Thyroid gland (tissue), 4 donors: Measurements from ENCODE around the gene PRM3. TPM values are rescaled to one million over a fixed set of nuclear protein-coding genes. Genes with fewer than 3 reads are reported as not detected.

Experiments used
- DNase-seq, 2 donors: peaks; one replicate each; pipeline ENCODE4 v3.0.0-alpha.2; 2019
- H3K27ac ChIP-seq, 3 donors: fragments of 200-600 bp; sonication (generic); 1 replicate in 2 of 3; 2 replicates in 1 of 3; pipeline ENCODE4 v1.5.1; 2016 to 2019; ENCODE audit warnings: mild to moderate bottlenecking in 1 of 3, moderate library complexity in 1 of 3
- H3K27me3 ChIP-seq: fragments of 200-600 bp; sonication (generic); one replicate; pipeline ENCODE4 v1.5.1; 2019
- H3K36me3 ChIP-seq, 2 donors: fragments of 200-600 bp; sonication (generic); one replicate each; pipeline ENCODE4 v1.5.1; 2016 to 2019
- H3K4me1 ChIP-seq, 2 donors: fragments of 200-600 bp; sonication (generic); one replicate each; pipeline ENCODE4 v1.5.1; 2017 to 2019
- H3K4me3 ChIP-seq, 3 donors: fragments of 200-600 bp; sonication (generic); replicated peaks in 1 of 3; 1 replicate in 2 of 3; 2 replicates in 1 of 3; pipeline ENCODE4 v1.5.1; 2016; ENCODE audit warnings: mild to moderate bottlenecking in 1 of 3
- H3K9me3 ChIP-seq: fragments of 200-600 bp; sonication (generic); one replicate; pipeline ENCODE4 v1.5.1; 2017
- POLR2A ChIP-seq, 2 donors: fragments of 450-650 bp; IDR thresholded peaks; one replicate each; pipeline ENCODE4 v1.6.1; 2017; ENCODE audit warnings: antibody characterized with exemption in 2 of 2, mild to moderate bottlenecking in 2 of 2, moderate library complexity in 1 of 2
- WGBS, 2 donors: methylation state at CpG; one replicate each; pipeline ENCODE4 v1.1.5; 2017; 5-methylcytosine and 5-hydroxymethylcytosine counted together
- intact Hi-C: fragments of 100-400 bp; cut with DNase I; formaldehyde crosslinking; loops from one replicate; pipeline ENCODE4 v1.15.1; 2023
- total RNA-seq, 4 donors: library from RNA; depleted of rRNA; stranded (reverse); fragments of >200 nt; gene quantifications; one replicate each; pipeline ENCODE4 v1.2.3, GENCODE V29; 2016
- TF ChIP-seq, protein P1 (sequence below), 6 experiments: fragments of 200-600 bp in 3 of 6; fragments of 450-650 bp in 3 of 6; sonication (generic) in 3 of 6; IDR thresholded peaks; one replicate each; pipeline ENCODE4 v1.5.1; 2016 to 2019; ENCODE audit warnings: antibody characterized with exemption in 6 of 6, mild to moderate bottlenecking in 2 of 6, inconsistent platforms in 1 of 6, moderate library complexity in 1 of 6

PRM3 gene
- total RNA-seq, 4 donors from 2014 or later: not detected

DNA sequence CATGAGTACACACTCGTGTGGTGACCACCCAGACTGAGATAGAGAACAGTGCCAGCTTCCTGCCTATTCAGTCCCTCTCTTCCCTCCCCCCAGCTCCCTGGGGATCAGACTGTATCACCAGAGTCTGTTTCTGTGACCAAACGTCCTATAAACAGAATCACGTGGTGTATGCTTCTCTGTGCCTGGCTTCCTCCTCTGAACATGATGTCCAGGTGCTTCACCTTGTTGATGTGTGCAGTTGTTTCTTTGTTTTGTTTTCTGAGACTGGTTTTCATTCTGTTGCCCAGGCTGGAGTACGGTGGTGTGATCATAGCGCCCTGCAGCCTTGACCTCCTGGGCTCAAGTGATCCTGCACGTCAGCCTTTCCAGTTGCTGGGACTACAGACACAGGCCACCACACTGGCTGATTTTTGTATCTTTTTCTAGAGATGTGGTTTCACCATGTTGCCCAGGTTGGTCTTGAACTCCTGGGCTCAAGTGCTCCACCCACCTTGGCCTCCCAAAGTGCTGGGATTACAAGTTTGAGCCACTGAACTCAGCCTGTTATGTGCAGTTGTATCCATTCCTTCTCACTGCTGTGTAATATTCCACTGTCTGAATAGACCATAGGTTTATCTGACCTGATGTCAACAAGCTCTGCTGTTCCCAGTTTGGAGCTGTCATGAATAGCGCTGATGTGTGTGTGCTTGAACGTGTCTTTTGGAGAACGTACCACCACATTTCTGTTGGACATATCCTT is 36.6 kb upstream of the PRM3 start:
- 45 to 47% methylated on average over 9 of the region's 9 CpGs for WGBS, 2 donors
- no peak for TF ChIP-seq POLR2A (IDR thresholded peaks at IDR 0.05)
- TF ChIP-seq, protein P1, sequence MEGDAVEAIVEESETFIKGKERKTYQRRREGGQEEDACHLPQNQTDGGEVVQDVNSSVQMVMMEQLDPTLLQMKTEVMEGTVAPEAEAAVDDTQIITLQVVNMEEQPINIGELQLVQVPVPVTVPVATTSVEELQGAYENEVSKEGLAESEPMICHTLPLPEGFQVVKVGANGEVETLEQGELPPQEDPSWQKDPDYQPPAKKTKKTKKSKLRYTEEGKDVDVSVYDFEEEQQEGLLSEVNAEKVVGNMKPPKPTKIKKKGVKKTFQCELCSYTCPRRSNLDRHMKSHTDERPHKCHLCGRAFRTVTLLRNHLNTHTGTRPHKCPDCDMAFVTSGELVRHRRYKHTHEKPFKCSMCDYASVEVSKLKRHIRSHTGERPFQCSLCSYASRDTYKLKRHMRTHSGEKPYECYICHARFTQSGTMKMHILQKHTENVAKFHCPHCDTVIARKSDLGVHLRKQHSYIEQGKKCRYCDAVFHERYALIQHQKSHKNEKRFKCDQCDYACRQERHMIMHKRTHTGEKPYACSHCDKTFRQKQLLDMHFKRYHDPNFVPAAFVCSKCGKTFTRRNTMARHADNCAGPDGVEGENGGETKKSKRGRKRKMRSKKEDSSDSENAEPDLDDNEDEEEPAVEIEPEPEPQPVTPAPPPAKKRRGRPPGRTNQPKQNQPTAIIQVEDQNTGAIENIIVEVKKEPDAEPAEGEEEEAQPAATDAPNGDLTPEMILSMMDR (IDR thresholded peaks at IDR 0.05): no peak

DNA sequence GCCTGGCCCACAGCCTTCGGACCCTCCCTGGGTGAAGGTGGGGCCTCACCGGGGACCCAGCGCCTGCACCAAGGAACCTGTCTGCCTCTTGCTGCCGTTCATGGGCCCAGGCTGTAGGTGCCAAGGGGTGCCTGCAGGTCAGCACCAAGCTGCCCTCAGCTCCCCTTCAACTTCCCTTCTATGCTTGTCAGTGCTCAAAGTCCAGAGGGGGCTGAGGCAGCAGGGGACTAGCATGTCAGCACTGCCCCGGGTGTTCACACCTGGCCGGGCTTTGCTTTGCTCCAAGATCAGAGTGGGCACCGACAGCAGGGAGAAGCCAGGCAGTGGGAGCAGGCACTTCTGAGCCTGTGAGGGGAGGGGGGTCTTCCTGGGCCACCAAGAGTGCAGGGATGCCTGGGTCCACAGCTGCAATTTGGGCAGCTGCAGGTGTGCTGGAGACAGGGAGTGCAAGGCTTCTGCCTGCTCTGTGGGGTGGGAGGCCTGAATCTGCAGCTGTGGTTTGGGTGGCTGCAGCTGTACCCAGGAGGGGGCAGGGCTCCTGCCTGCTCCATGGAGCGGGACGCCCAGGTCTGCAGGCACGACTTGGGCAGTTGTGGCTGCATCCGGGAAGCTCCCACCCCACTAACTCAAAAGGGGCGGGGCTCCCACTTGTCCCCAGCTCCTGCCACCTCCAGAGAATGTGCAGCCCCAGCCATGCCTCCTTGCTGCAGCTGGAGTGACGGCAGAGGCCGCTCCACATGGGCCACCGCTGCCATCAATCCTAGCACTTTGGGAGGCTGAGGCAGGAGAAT is 35.3 kb upstream of the PRM3 start:
- Histone ChIP-seq H3K4me3 (no peak overlapping the region), H3K36me3 (no peaks in the 10 kb centered on the region), H3K4me1 (peaks cover 15 to 56% of the 10 kb centered on the region in 2 donors), H3K27ac (peak overlapping the region; percentile 4 to 37 (median 9)), H3K9me3 (no peaks in the 10 kb centered on the region), H3K27me3 (no peaks in the 10 kb centered on the region)
- TF ChIP-seq, protein P1 (IDR thresholded peaks at IDR 0.05): no peak
- no peak for TF ChIP-seq POLR2A (IDR thresholded peaks at IDR 0.05)
- intact Hi-C loops: no loop called here
- WGBS, 2 donors: 73 to 91% methylated on average over 6 to 7 of the region's 15 CpGs
- peak; percentile 66 to 67 for DNase-seq

More for the DNA sequence above, 36.6 kb upstream of the PRM3 start:
- Histone ChIP-seq H3K4me3 (no peak overlapping the region), H3K9me3 (no peaks in the 10 kb centered on the region), H3K27ac (peak overlapping the region; percentile 37 to 58 (median 43)), H3K36me3 (no peaks in the 10 kb centered on the region), H3K27me3 (no peaks in the 10 kb centered on the region), H3K4me1 (peaks cover 10 to 52% of the 10 kb centered on the region in 2 donors)
- intact Hi-C loops: no loop called here
- peak; percentile 78 to 83 for DNase-seq

DNA sequence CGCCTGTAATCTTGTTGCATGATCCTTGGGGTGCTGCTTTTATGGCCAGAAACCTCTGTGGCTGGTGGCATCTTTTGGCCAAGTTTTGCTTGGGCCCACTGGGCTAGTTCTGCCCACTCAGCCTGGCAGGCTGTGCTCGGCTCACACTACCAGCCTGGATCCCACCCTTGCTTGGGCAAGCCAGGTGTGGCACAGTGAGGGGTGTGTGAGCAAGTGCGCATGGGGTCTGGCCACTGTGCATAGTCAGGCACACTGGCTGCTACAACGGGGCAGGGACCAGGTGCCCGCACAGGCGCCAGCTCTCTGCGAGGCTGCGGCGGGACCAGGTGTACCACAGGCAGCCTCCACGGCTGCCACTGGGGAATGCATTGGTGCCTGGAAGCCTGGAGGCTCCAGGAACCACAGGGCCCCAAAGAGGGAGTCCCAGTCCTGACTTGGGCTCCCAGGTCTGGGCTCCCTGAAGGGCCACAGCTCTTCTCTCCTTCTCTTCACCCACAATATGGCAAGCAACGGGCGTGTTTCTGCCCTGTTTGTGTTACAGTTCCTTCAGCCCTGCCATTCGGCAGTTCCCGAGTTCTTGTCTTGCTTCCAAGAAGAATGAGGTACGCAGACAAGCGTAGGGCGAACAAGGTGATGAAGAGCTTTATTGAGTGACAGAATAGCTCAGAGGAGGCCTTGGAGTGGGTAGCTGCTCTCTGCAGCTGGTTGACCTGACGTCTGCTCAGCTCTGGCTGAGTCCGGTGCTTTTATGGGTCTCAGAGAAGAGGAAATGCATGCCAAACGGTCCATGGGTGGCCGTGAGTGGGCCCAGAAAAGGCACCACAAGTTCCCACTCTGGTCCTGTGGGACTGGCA is 34.4 kb upstream of the PRM3 start:
- intact Hi-C loops: no loop called here
- Histone ChIP-seq H3K4me1 (peaks cover 23 to 58% of the 10 kb centered on the region in 2 donors), H3K27me3 (no peaks in the 10 kb centered on the region), H3K36me3 (no peaks in the 10 kb centered on the region), H3K27ac (peak overlapping the region in 1 of 3 donors; percentile 37), H3K4me3 (no peak overlapping the region), H3K9me3 (no peaks in the 10 kb centered on the region)
- WGBS, 2 donors: 83 to 90% methylated on average over 12 to 20 of the region's 21 CpGs
- no peak for DNase-seq
- TF ChIP-seq POLR2A (IDR thresholded peaks at IDR 0.05): no peak
- TF ChIP-seq, protein P1 (IDR thresholded peaks at IDR 0.05): no peak

DNA sequence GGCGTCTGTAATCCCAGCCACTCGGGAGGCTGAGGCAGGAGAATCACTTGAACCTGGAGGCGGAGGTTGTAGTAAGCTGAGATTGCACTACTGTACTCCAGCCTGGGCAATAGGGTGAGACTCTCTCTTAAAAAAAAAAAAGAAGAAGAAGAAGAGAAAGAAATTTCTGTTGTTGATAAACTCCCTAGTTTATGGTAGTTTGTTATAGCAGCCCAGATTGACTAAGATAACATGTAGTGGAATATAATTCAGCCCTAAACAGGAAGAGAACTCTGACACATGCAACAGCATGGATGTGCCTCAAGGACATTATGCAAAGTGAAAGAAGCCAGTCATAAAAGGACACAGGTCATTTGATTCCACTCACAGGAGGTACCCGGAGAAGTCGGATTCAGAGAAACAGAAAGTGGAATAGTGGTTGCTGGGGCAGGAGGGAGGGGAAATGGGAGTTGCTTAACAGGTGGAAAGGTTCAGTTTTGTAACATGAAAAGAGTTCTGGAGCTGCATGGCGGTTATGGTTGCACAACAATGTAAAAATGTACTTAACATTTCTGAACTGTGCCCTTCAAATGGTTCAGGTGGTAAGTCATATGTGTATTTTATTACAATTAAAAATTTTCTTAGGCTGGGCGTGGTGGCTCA is 33.7 kb upstream of the PRM3 start:
- H3K36me3 ChIP-seq: no peaks in the 10 kb centered on the region
- no peaks in the 10 kb centered on the region for H3K9me3 ChIP-seq
- intact Hi-C loops: no loop called here
- no peaks in the 10 kb centered on the region for H3K27me3 ChIP-seq
- no peak for TF ChIP-seq POLR2A (IDR thresholded peaks at IDR 0.05)
- TF ChIP-seq, protein P1 (IDR thresholded peaks at IDR 0.05): no peak
- no peak overlapping the region for H3K4me3 ChIP-seq
- H3K27ac ChIP-seq: no peak overlapping the region
- WGBS, 2 donors: 85% methylated on average over 7 of the region's 7 CpGs
- H3K4me1 ChIP-seq: peaks cover 26 to 58% of the 10 kb centered on the region in 2 donors
- DNase-seq: no peak
